AG04449 (cell line): ENCODE measurements around the gene SLC5A10.

Source experiments
- CTCF ChIA-PET: fragments of 350-600 bp; formaldehyde crosslinking; extraction: SDS; loops from one replicate; lab custom pipeline; 2021; ENCODE audit warnings: antibody characterized with exemption; lab: Yijun Ruan, JAX
- POLR2A ChIA-PET: fragments of 400-600, 350-600 bp; formaldehyde crosslinking; extraction: SDS; loops from one replicate; lab custom pipeline; 2020; ENCODE audit warnings: antibody characterized with exemption, inconsistent platforms; lab: Yijun Ruan, JAX
- DNase-seq: peaks from one replicate; pipeline ENCODE4 v3.0.0-alpha.2; 2010; ENCODE audit warnings: low read depth, low spot score
- H3K4me3 ChIP-seq: 2 replicates; pipeline ENCODE4 v1.5.1; 2011; ENCODE audit warnings: low read depth, mild to moderate bottlenecking, control low read depth, low read length
- CTCF ChIP-seq: IDR thresholded peaks from one replicate; pipeline ENCODE4 v1.5.1; 2011; ENCODE audit warnings: mild to moderate bottlenecking, moderate library complexity, low read length, control low read depth, inconsistent platforms; ENCODE audit not compliant: insufficient read depth; ENCODE audit errors: missing control alignments

The SLC5A10 gene

GRCh38 chr17:18968945-18969887 lies 17.3 kb downstream of the SLC5A10 start:
- H3K4me3 ChIP-seq: no peak overlapping the region
- POLR2A ChIA-PET: no interaction called here
- no peak for DNase-seq
- TF ChIP-seq CTCF: no peak
- CTCF ChIA-PET: interaction anchor here (1.3 to 11.4 kb wide), 3 partner anchors 9 to 11 kb away, joined by 4 to 113 read pairs (median 48); no protein-coding TSS in a partner anchor

- CTCF ChIA-PET: interaction anchor here (5.5 kb wide), 1 partner anchor 11 kb away, joined by 48 read pairs; no protein-coding TSS in a partner anchor
- no peak for TF ChIP-seq CTCF
- no peak overlapping the region for H3K4me3 ChIP-seq
- POLR2A ChIA-PET: no interaction called here
- DNase-seq: no peak
These were observed 18.9 kb downstream of the SLC5A10 start for GRCh38 chr17:18970582-18971480.

- DNase-seq: no peak
- ChIA-PET POLR2A (interaction anchor here (0.7 kb wide), 1 partner anchor 11 kb away, joined by 3 read pairs; no protein-coding TSS in a partner anchor), CTCF (interaction anchor here (1.1 to 5.5 kb wide), 2 partner anchors 12 to 22 kb away, joined by 3 to 48 read pairs; no protein-coding TSS in a partner anchor)
- no peak for TF ChIP-seq CTCF
- H3K4me3 ChIP-seq: no peak overlapping the region
These were observed 19.8 kb downstream of the SLC5A10 start for GRCh38 chr17:18971801-18972200.

- CTCF ChIA-PET: interaction anchor here (5.5 to 11.8 kb wide), 2 partner anchors 11 to 15 kb away, joined by 48 to 113 read pairs; no protein-coding TSS in a partner anchor
- no peak overlapping the region for H3K4me3 ChIP-seq
- no peak for TF ChIP-seq CTCF
- POLR2A ChIA-PET: no interaction called here
- no peak for DNase-seq
These were observed 22.6 kb downstream of the SLC5A10 start for GRCh38 chr17:18974407-18975149.

GRCh38 chr17:18975597-18975996 lies 23.6 kb downstream of the SLC5A10 start:
- no peak for TF ChIP-seq CTCF
- no peak for DNase-seq
- no peak overlapping the region for H3K4me3 ChIP-seq
- ChIA-PET POLR2A (no interaction called here), CTCF (interaction anchor here (11.8 kb wide), 1 partner anchor 12 kb away, joined by 113 read pairs; no protein-coding TSS in a partner anchor)
